NCI-H2227 (cell line): Measurements from ENCODE around the gene TMEM121.

ENCODE experiments used
- DNase-seq: peaks from one replicate; lab custom pipeline; 2025; ENCODE audit not compliant: unreplicated experiment; lab: John Stamatoyannopoulos, UW

The TMEM121 gene

DNA sequence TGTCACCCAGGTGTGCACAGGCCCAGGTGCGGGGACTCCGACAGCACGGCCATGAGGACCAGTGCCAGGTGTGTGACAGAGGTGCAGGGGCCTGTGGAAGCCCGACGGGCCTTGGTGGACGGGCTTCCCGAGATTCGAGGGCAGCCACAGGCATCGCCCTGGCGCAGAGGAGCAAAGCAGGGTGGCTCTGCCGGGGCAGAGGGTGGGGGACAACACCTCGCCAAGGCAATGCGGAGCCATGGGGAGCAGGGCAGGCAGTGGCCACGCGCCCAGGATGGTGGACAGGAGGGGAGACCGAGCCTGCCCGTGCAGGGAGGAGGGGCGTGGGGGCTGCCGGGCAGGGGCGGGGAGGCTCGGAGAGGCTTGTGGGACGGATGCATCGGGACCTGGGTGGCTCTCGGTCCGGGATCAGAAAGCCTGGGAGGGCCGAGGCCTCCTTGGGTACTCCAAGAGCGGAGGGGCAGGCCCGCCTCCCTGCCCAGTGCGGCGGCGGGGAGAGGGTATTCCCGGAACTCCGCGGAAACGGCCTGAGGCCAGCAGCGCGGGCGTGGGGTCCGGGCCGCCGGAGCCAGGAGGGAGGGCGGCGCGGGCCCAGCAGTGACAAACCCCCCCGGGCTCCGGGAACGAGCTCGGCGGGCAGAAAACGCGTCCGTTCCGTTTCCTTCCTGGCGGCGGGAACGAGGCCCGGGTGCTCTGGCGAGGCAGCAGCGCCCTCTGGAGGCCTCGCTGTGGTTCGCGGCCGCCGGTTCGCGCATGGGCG lies 1.6 kb downstream of the TMEM121 start:
- DNase-seq = peak; percentile 85

- DNase-seq = no peak
These were observed 2.4 kb downstream of the TMEM121 start for GRCh38 chr14:105528586-105529318.

- DNase-seq = no peak
These were observed 2.9 kb downstream of the TMEM121 start for GRCh38 chr14:105529319-105529568.

DNA sequence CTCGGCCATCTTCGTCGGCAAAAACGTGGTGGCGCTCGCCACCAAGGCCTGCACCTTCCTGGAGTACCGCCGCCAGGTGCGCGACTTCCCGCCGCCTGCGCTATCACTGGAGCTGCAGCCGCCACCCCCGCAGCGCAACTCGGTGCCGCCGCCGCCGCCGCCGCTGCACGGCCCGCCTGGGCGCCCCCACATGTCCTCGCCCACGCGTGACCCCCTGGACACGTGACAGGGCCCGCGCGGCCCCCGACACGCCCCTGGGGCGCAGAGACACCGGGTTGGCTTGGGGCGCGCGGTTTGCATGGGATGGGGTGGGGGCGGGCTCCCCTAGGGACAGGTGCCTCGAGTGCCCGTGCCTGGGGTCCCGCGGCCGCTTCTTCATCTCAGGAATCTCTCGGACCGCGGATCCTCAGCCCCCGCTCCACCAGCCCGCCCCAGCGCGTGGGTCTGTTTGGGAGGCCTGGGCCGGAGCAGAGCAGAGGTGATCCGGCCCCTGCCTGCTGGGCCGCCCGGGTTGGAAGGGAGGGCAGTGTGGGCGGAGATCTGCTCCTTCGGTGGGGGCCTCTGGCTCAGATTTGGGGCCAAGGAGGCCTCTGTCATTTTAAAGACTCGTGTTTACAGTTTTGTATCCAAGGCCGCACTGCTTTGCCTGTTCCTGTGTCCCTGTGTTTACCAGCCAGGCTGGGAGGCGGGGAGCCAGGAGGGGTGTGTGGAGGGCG lies 3.3 kb downstream of the TMEM121 start:
- no peak for DNase-seq

- DNase-seq = no peak
These were observed 4.1 kb downstream of the TMEM121 start for GRCh38 chr14:105530285-105531087.

DNA sequence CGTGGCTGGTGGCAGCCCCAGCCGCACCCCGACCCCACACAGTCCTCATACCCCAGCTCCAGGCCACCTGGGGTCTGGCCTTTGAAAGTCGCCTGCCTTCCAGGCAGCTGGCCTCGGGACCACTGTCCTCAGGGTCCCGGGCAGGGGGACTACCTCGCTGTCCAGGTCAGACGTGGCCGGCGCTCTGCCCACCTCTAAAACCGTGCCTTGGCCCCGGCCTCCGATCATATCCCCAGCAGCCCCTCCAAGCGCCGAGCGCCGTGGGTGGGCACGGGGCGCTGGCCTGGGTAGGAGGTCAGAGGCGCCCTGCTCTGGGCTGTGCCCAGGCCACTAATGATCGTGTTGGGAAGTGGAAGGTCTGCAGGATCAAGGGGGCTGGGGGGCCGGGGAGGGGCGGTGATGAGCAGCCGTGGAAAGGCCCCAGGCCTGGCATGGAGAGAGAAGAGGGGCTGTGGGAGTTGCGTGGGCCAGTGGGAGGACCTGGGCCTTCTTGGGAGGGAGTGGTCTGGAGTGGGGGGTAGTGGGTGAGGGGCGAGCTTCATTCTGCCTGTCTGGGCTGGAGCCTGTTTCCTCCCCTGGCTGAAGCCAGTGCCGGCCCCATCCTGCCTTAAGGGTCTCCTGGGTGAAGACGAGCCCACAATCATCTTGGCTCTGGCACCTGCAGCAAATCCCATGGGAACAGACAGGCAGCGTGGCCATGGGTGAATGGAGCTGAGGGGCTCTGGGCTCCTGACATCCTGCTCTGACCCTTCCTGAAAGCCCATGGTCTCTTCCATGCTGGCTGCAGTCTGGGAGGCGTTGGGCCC lies 4.9 kb downstream of the TMEM121 start:
- DNase-seq = no peak

GRCh38 chr14:105531894-105532623 lies 5.7 kb downstream of the TMEM121 start:
- DNase-seq = no peak

GRCh38 chr14:105532735-105533141 lies 6.4 kb downstream of the TMEM121 start:
- DNase-seq = no peak

DNA sequence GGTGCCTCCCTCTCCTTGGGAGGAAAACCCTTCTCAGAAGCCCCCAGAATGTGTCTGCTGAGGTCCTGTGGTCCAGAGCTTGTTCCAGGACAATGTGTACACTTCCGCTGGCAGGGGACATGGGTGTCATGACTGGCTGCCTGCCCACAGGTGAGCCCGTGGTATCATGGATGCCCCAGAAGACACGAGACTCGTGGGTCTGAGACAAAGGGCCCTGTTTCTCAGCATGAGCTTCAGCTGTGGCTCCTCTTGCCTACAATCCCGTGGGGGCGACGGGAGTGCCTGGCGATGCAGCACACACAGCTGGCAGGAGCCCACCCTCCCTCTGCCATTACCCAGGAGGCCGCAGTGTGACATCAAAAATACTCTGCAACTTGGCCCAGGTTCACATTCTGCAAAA lies 7.0 kb downstream of the TMEM121 start:
- no peak for DNase-seq

DNA sequence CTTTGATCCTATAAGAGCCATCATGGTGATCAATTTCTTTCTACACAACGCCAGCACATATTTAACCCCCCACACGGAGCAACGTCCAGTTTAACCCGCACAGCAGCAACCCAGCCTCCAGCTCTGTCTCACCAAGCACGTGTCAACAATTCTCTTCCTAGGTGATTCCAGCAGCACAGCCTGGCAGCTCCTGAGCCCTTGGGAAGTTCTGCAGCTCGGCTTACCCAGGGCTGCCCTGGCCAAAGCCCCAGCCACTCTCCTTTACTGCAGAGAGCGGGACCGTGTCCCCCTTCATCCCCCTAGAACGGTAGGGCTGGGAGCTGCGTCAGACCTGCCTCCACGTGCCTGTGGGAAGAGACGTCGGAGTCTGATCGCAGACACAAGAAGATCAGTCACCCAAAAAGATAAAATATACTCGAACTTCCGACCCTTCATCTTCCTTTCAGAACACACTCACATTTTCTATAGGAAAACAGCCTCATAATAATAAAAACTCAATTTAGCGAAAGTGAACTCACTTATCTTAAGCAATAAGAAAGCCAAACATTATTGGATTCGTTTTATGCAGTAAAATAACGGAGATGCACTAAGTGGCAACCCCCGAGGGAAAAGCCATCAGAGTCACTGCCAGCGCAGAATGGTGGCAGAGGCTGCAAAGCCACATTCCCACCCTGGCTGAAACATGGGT lies 7.6 kb downstream of the TMEM121 start:
- DNase-seq = no peak

DNA sequence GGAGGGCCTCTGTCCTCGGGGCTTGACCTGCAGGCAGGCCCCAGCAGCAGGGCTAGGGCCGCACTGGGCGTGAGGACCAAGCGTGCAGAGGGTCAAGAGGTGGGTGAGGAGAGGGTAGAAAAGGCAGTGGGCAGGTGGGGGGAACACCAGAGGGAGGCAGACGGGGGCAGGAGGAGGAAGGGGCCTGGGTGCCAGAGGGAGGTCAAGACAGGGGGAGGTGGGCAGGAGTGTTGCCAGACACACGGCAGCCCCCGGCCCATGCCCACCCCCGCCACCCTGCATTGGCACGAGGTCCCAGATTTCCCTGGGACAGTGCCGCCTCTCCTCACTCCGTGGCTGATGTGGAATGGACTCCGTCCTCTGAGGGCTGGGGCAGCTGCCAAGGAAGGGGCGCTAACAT lies 8.2 kb downstream of the TMEM121 start:
- DNase-seq = no peak

DNA sequence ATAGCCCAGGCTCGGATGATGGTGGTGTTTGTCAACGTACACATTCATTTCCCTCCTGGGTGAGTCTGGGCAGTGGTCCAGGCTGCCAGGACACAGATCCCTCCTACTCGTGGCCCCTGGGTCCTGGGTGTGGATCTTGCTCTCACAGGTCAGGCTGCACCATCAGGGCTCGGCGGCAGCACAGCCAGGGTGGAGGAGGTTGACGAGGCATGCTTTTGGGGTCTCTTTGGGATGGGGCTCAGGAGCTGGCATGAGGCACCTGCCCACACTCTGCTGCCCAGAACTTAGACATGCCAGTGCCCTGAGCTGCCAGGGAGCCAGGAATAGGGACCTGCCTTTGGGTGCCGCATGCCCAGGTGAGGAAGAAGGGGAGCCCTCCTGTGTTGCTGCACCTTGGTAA lies 9.7 kb downstream of the TMEM121 start:
- no peak for DNase-seq

DNA sequence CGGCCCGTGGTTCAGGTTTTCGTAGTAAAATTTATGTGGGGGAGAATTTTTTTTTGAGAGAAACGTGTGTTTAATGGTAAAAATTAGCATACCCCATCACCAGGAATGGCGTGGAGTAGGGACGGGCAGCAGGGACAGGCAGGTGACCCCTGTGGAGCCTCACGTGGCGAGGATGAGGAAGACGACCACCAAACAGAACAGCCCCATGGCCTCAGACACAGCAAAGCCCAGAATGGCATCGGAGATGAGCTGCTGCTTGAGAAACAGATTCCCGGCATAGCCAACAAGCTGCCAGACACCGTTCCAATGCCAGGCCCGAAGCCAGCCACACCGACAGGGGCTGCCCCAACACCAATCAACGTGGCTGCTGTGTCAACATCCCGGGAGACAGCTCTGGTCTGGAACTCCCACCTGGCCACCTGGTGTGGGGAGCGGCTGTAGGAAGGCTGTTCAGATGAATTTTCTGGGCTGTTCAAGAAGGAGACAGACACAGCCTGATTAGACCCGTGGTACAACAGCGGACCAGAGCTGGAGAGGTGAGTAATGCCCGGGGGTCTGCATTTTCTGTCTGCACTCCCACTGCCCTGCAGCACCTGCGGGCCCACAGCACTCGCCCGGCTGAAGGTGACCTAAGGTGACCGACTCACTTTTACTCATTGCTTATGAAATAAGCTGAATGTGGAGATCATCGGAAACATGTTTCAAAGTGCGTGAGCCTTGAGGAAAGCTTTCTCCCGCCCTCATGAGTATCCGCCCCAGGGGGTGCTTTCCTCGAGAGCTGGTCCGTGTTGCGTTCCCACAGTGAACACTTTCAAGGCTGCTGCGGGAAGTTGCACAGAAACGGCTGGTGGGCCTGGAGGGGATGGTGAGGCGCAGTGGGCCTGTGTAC lies 10.6 kb downstream of the TMEM121 start:
- DNase-seq = no peak

- peak; percentile 60 for DNase-seq
These were observed 11.4 kb downstream of the TMEM121 start for GRCh38 chr14:105537580-105538474.

- no peak for DNase-seq
These were observed 12.2 kb downstream of the TMEM121 start for GRCh38 chr14:105538481-105539049.

GRCh38 chr14:105540811-105541210 lies 14.4 kb downstream of the TMEM121 start:
- no peak for DNase-seq
